GM12878 (cell line): ENCODE data around the gene COL19A1. TPM values are rescaled to one million over a fixed set of nuclear protein-coding genes. Genes with fewer than 3 reads are reported as not detected.

Source experiments
- BCL11A ChIP-seq: IDR thresholded peaks from 2 replicates; pipeline ENCODE4 v1.6.1; 2011; ENCODE audit warnings: low read depth, low read length
- GATAD2B ChIP-seq: fragments of 450-650 bp; conservative IDR thresholded peaks from 2 replicates; pipeline ENCODE4 v1.6.1; 2017; ENCODE audit warnings: low read depth, mild to moderate bottlenecking, moderate library complexity
- IRF4 ChIP-seq: IDR thresholded peaks from 2 replicates; pipeline ENCODE4 v1.6.1; 2011; ENCODE audit warnings: low read depth, low read length
- MTA3 ChIP-seq: IDR thresholded peaks from 2 replicates; pipeline ENCODE4 v1.6.1; 2012; ENCODE audit warnings: low read length, inconsistent platforms, borderline replicate concordance
- polyA plus RNA-seq, 11 experiments: library from polyadenylated mRNA; depleted of rRNA in 4 of 11; unstranded in 6 of 11; stranded (reverse) in 5 of 11; fragments of >200 nt; fragmentation: Nextera tagmentation in 4 of 11; fragmentation: Illumina TruSeq in 1 of 11; extraction: Ambion mirVana in 4 of 11; extraction: Trizol in 1 of 11; gene quantifications; 1 replicate in 1 of 11; 2 replicates in 10 of 11; pipeline versions ENCODE4 v1.2.1 to v1.2.3, GENCODE V29; 2011 to 2016; ENCODE audit warnings: inconsistent platforms in 2 of 11, missing spikeins in 2 of 11, low read depth in 1 of 11
- total RNA-seq, 4 experiments: library from RNA; depleted of rRNA in 3 of 4; stranded (reverse); fragments of >200 nt in 3 of 4; fragmentation: Illumina TruSeq in 1 of 4; extraction: Trizol in 1 of 4; gene quantifications; 2 replicates each; pipeline versions ENCODE4 v1.2.1 to v1.2.3, GENCODE V29; 2013 to 2021
- TF ChIP-seq, protein P1 (sequence below): fragments of 450-650 bp; IDR thresholded peaks from 2 replicates; pipeline ENCODE4 v1.6.1; 2017; ENCODE audit warnings: low read depth, mild to moderate bottlenecking, moderate library complexity
- TF ChIP-seq, protein P2 (sequence below): fragments of 450-650 bp; IDR thresholded peaks from 2 replicates; pipeline ENCODE4 v1.6.1; 2017; ENCODE audit warnings: mild to moderate bottlenecking, low read depth, inconsistent platforms; ENCODE audit not compliant: poor library complexity, severe bottlenecking
- TF ChIP-seq, protein P3 (sequence below): fragments of 450-650 bp; IDR thresholded peaks from 2 replicates; pipeline ENCODE4 v1.6.1; 2017; ENCODE audit warnings: mild to moderate bottlenecking, moderate library complexity
- TF ChIP-seq, protein P4 (sequence below): fragments of 450-650 bp; IDR thresholded peaks from 2 replicates; pipeline ENCODE4 v1.6.1; 2016; ENCODE audit warnings: mild to moderate bottlenecking
- TF ChIP-seq, protein P5 (sequence below): fragments of 450-650 bp; IDR thresholded peaks from 2 replicates; pipeline ENCODE4 v1.6.1; 2017; ENCODE audit warnings: mild to moderate bottlenecking, moderate library complexity

The COL19A1 gene
- total and polyA plus RNA-seq, 10 of the 15 experiments (the other 5 are each of a cell fraction or from before 2014, with no cell fraction given): 1.1 to 13.5 (median 4.1) TPM

DNA sequence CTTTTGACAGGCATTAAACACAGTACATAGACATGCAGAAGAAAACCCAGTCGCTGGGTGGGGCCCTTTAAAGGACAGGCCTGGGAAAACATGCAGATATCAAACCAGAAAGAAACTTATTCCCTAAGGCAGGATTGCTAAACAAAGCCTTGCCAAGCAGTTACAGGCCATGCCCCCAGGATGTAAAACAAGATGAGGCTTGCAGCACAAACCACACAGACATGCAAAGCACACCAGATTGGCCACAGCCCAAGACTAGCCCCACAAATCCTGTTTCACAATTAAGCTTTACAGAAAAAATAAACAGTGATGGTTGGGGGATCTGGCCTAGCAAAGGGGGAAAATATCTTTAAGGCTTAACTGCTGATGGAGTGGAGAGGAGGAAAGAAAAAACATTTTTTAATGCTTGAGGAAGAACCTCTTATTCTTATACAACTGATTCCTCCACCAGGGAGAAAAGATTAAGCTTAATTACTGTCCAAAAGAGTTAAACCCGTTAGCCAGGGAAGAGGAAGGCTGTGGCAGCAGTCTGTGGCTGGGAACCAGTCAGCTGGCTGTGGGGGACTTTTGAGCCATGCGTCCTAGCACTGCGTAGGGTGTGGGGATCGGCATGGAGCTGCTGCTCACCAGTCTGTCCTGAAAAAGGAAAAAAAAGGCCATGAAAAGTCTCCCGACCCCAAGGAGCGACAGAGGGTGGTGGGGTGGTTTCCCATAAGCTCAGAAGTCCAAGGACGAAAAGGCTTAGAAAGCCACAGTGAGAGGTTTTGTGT is 28.4 kb downstream of the COL19A1 start (continued):
- TF ChIP-seq, protein P1, sequence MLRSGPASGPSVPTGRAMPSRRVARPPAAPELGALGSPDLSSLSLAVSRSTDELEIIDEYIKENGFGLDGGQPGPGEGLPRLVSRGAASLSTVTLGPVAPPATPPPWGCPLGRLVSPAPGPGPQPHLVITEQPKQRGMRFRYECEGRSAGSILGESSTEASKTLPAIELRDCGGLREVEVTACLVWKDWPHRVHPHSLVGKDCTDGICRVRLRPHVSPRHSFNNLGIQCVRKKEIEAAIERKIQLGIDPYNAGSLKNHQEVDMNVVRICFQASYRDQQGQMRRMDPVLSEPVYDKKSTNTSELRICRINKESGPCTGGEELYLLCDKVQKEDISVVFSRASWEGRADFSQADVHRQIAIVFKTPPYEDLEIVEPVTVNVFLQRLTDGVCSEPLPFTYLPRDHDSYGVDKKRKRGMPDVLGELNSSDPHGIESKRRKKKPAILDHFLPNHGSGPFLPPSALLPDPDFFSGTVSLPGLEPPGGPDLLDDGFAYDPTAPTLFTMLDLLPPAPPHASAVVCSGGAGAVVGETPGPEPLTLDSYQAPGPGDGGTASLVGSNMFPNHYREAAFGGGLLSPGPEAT: peak; percentile 69; the same call in 1 of the 2 replicates
- TF ChIP-seq MTA3: no peak; the same call in 1 of the 2 replicates
- TF ChIP-seq BCL11A: peak; percentile 66; the same call in 1 of the 2 replicates
- TF ChIP-seq, protein P2, sequence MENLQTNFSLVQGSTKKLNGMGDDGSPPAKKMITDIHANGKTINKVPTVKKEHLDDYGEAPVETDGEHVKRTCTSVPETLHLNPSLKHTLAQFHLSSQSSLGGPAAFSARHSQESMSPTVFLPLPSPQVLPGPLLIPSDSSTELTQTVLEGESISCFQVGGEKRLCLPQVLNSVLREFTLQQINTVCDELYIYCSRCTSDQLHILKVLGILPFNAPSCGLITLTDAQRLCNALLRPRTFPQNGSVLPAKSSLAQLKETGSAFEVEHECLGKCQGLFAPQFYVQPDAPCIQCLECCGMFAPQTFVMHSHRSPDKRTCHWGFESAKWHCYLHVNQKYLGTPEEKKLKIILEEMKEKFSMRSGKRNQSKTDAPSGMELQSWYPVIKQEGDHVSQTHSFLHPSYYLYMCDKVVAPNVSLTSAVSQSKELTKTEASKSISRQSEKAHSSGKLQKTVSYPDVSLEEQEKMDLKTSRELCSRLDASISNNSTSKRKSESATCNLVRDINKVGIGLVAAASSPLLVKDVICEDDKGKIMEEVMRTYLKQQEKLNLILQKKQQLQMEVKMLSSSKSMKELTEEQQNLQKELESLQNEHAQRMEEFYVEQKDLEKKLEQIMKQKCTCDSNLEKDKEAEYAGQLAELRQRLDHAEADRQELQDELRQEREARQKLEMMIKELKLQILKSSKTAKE: peak; percentile 88
- TF ChIP-seq, protein P3, sequence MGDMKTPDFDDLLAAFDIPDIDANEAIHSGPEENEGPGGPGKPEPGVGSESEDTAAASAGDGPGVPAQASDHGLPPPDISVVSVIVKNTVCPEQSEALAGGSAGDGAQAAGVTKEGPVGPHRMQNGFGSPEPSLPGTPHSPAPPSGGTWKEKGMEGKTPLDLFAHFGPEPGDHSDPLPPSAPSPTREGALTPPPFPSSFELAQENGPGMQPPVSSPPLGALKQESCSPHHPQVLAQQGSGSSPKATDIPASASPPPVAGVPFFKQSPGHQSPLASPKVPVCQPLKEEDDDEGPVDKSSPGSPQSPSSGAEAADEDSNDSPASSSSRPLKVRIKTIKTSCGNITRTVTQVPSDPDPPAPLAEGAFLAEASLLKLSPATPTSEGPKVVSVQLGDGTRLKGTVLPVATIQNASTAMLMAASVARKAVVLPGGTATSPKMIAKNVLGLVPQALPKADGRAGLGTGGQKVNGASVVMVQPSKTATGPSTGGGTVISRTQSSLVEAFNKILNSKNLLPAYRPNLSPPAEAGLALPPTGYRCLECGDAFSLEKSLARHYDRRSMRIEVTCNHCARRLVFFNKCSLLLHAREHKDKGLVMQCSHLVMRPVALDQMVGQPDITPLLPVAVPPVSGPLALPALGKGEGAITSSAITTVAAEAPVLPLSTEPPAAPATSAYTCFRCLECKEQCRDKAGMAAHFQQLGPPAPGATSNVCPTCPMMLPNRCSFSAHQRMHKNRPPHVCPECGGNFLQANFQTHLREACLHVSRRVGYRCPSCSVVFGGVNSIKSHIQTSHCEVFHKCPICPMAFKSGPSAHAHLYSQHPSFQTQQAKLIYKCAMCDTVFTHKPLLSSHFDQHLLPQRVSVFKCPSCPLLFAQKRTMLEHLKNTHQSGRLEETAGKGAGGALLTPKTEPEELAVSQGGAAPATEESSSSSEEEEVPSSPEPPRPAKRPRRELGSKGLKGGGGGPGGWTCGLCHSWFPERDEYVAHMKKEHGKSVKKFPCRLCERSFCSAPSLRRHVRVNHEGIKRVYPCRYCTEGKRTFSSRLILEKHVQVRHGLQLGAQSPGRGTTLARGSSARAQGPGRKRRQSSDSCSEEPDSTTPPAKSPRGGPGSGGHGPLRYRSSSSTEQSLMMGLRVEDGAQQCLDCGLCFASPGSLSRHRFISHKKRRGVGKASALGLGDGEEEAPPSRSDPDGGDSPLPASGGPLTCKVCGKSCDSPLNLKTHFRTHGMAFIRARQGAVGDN: peak; percentile 60; the same call in 1 of the 2 replicates
- TF ChIP-seq, protein P4, sequence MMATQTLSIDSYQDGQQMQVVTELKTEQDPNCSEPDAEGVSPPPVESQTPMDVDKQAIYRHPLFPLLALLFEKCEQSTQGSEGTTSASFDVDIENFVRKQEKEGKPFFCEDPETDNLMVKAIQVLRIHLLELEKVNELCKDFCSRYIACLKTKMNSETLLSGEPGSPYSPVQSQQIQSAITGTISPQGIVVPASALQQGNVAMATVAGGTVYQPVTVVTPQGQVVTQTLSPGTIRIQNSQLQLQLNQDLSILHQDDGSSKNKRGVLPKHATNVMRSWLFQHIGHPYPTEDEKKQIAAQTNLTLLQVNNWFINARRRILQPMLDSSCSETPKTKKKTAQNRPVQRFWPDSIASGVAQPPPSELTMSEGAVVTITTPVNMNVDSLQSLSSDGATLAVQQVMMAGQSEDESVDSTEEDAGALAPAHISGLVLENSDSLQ: no peak
- TF ChIP-seq, protein P5, sequence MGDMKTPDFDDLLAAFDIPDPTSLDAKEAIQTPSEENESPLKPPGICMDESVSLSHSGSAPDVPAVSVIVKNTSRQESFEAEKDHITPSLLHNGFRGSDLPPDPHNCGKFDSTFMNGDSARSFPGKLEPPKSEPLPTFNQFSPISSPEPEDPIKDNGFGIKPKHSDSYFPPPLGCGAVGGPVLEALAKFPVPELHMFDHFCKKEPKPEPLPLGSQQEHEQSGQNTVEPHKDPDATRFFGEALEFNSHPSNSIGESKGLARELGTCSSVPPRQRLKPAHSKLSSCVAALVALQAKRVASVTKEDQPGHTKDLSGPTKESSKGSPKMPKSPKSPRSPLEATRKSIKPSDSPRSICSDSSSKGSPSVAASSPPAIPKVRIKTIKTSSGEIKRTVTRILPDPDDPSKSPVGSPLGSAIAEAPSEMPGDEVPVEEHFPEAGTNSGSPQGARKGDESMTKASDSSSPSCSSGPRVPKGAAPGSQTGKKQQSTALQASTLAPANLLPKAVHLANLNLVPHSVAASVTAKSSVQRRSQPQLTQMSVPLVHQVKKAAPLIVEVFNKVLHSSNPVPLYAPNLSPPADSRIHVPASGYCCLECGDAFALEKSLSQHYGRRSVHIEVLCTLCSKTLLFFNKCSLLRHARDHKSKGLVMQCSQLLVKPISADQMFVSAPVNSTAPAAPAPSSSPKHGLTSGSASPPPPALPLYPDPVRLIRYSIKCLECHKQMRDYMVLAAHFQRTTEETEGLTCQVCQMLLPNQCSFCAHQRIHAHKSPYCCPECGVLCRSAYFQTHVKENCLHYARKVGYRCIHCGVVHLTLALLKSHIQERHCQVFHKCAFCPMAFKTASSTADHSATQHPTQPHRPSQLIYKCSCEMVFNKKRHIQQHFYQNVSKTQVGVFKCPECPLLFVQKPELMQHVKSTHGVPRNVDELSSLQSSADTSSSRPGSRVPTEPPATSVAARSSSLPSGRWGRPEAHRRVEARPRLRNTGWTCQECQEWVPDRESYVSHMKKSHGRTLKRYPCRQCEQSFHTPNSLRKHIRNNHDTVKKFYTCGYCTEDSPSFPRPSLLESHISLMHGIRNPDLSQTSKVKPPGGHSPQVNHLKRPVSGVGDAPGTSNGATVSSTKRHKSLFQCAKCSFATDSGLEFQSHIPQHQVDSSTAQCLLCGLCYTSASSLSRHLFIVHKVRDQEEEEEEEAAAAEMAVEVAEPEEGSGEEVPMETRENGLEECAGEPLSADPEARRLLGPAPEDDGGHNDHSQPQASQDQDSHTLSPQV: 0 out of 2 replicates have a peak, but pooled peaks have one; percentile 9
- TF ChIP-seq GATAD2B: 0 out of 2 replicates have a peak, but pooled peaks have one; percentile 19
- TF ChIP-seq IRF4: 0 out of 2 replicates have a peak, but pooled peaks have one; percentile 22
